ENCODE data around the gene C4orf46. TPM values are rescaled to one million over a fixed set of nuclear protein-coding genes. Genes with fewer than 3 reads are reported as not detected.

The C4orf46 gene
- total RNA-seq, 1 experiment from 2014 or later: 12.2 TPM

DNA sequence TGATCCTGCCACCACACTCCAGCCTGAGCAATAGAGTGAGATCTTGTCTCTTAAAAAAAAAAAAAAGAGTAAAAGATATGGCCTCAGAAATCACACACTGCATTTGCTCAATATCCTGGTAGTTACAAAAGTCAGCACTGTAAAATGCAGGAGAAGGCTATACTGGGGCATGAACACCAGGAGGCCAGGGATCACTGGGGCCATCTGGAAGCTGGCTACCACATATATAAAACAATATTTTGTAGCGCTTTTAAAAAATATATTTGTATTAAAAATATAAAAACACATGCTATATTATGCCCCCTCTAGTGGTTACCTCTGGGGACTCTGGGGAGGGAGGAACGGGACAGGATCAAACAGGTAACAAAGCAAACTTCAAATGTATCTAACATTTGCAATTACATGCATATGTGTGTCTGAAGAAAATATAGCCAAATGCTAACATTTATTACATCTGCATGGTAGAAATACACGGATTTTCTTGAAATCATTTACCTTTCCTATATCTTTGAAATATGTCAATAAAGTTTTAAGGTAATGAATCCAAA is 4.0 kb downstream of the C4orf46 start:
- ChIA-PET CTCF (no interaction called here), POLR2A (no interaction called here)
- BruUV-seq (replicated peaks): no TSS peak
- ATAC-seq (no peak), DNase-seq (ENCODE audit: low read depth, low spot score) (peak; percentile 15)
- intact Hi-C loops (cut with micrococcal nuclease; ENCODE audit: unreplicated experiment): no loop called here
- in situ Hi-C loops (cut with HindIII; ENCODE audit: low pct_unique_long_range_greater_than_20kb, low sequenced_read_pairs): no loop called here
- Histone ChIP-seq H3K36me3 (ENCODE audit: control insufficient read depth, insufficient read depth, low read length) (no peaks in the 10 kb centered on the region; the same call in 1 of the 2 replicates), H3K4me1 (ENCODE audit: control insufficient read depth, insufficient read depth, low read length) (no peaks in the 10 kb centered on the region), H3K9me3 (ENCODE audit: control insufficient read depth, insufficient read depth, low read depth, low read length) (no peaks in the 10 kb centered on the region), H3K27ac (ENCODE audit: low read length) (no peak overlapping the region), H3K27me3 (ENCODE audit: control insufficient read depth, insufficient read depth, low read length) (no peaks in the 10 kb centered on the region), H3K4me3 (ENCODE audit: low read depth in 2 of 2, low read length in 2 of 2) (no peak overlapping the region)
- no peak for TF ChIP-seq POLR2AphosphoS5 (IDR thresholded peaks at IDR 0.05; ENCODE audit: low read depth, low read length)
- TF ChIP-seq, protein P1, sequence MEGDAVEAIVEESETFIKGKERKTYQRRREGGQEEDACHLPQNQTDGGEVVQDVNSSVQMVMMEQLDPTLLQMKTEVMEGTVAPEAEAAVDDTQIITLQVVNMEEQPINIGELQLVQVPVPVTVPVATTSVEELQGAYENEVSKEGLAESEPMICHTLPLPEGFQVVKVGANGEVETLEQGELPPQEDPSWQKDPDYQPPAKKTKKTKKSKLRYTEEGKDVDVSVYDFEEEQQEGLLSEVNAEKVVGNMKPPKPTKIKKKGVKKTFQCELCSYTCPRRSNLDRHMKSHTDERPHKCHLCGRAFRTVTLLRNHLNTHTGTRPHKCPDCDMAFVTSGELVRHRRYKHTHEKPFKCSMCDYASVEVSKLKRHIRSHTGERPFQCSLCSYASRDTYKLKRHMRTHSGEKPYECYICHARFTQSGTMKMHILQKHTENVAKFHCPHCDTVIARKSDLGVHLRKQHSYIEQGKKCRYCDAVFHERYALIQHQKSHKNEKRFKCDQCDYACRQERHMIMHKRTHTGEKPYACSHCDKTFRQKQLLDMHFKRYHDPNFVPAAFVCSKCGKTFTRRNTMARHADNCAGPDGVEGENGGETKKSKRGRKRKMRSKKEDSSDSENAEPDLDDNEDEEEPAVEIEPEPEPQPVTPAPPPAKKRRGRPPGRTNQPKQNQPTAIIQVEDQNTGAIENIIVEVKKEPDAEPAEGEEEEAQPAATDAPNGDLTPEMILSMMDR (IDR thresholded peaks at IDR 0.05): peak; percentile 78

DNA sequence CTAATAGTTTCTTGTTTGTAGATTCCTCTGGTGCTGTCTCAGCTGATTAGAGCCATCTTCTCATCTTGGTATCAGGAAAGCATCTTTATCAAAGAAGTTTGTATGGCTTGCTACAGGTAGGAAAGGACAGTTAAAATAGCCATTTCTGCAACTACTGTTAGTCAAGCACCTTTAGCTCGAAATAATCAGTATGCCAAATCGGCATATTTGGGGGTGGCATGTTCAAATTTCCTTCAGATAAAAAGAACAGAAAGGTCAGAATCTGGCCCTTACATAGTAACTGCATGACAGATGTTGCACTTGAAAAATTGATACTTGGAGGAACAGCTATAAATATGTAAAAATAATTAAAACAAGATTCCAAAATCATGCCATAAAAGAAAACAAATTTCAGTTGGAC is 4.8 kb downstream of the C4orf46 start:
- H3K4me3 ChIP-seq (ENCODE audit: low read depth in 2 of 2, low read length in 2 of 2): no peak overlapping the region
- no peaks in the 10 kb centered on the region for H3K4me1 ChIP-seq (ENCODE audit: control insufficient read depth, insufficient read depth, low read length)
- in situ Hi-C loops (cut with HindIII; ENCODE audit: low pct_unique_long_range_greater_than_20kb, low sequenced_read_pairs): no loop called here

More for the DNA sequence above, 4.8 kb downstream of the C4orf46 start:
- TF ChIP-seq TCF7L2 (IDR thresholded peaks at IDR 0.05; ENCODE audit: low read depth, low read length): no peak
- TF ChIP-seq POLR2AphosphoS5 (IDR thresholded peaks at IDR 0.05; ENCODE audit: low read depth, low read length): no peak
- TF ChIP-seq, protein P2, sequence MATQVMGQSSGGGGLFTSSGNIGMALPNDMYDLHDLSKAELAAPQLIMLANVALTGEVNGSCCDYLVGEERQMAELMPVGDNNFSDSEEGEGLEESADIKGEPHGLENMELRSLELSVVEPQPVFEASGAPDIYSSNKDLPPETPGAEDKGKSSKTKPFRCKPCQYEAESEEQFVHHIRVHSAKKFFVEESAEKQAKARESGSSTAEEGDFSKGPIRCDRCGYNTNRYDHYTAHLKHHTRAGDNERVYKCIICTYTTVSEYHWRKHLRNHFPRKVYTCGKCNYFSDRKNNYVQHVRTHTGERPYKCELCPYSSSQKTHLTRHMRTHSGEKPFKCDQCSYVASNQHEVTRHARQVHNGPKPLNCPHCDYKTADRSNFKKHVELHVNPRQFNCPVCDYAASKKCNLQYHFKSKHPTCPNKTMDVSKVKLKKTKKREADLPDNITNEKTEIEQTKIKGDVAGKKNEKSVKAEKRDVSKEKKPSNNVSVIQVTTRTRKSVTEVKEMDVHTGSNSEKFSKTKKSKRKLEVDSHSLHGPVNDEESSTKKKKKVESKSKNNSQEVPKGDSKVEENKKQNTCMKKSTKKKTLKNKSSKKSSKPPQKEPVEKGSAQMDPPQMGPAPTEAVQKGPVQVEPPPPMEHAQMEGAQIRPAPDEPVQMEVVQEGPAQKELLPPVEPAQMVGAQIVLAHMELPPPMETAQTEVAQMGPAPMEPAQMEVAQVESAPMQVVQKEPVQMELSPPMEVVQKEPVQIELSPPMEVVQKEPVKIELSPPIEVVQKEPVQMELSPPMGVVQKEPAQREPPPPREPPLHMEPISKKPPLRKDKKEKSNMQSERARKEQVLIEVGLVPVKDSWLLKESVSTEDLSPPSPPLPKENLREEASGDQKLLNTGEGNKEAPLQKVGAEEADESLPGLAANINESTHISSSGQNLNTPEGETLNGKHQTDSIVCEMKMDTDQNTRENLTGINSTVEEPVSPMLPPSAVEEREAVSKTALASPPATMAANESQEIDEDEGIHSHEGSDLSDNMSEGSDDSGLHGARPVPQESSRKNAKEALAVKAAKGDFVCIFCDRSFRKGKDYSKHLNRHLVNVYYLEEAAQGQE (IDR thresholded peaks at IDR 0.05; ENCODE audit: insufficient read depth in 1 of 2, low read depth in 2 of 2, low read length in 1 of 2): no peak
- TF ChIP-seq, protein P1 (IDR thresholded peaks at IDR 0.05): no peak
- TF ChIP-seq SIN3A (IDR thresholded peaks at IDR 0.05; ENCODE audit: borderline replicate concordance, insufficient read depth, low read depth, low read length): no peak
- Histone ChIP-seq H3K27ac (ENCODE audit: low read length) (no peak overlapping the region), H3K9me3 (ENCODE audit: control insufficient read depth, insufficient read depth, low read depth, low read length) (no peaks in the 10 kb centered on the region), H3K27me3 (ENCODE audit: control insufficient read depth, insufficient read depth, low read length) (no peaks in the 10 kb centered on the region), H3K36me3 (ENCODE audit: control insufficient read depth, insufficient read depth, low read length) (no peaks in the 10 kb centered on the region; the same call in 1 of the 2 replicates)
- ChIA-PET POLR2A (no interaction called here), CTCF (no interaction called here)
- DNase-seq (ENCODE audit: low read depth, low spot score): no peak
- BruUV-seq (replicated peaks): no TSS peak
- ATAC-seq: no peak
- intact Hi-C loops (cut with micrococcal nuclease; ENCODE audit: unreplicated experiment): no loop called here

All from Panc1 (cell line).